Transverse colon (tissue), 4 donors: Measurements from ENCODE around the gene CEPT1. TPM values are rescaled to one million over a fixed set of nuclear protein-coding genes. Genes with fewer than 3 reads are reported as not detected.

Experiments
- DNase-seq: peaks from one replicate; pipeline ENCODE4 v3.0.0-alpha.2; 2019
- H3K27ac ChIP-seq, 4 donors: fragments of 200-600 bp; sonication (generic); 2 replicates each; pipeline ENCODE4 v1.5.1; 2016 to 2018; ENCODE audit warnings: inconsistent platforms in 4 of 4
- H3K27me3 ChIP-seq: fragments of 200-600 bp; sonication (generic); 2 replicates; pipeline ENCODE4 v1.5.1; 2017; ENCODE audit warnings: inconsistent platforms
- H3K36me3 ChIP-seq, 4 donors: fragments of 200-600 bp; sonication (generic); 2 replicates each; pipeline ENCODE4 v1.5.1; 2017 to 2019; ENCODE audit warnings: inconsistent platforms in 4 of 4
- H3K4me1 ChIP-seq, 4 donors: fragments of 200-600 bp; sonication (generic); 2 replicates each; pipeline ENCODE4 v1.5.1; 2017 to 2020; ENCODE audit warnings: inconsistent platforms in 4 of 4
- H3K4me3 ChIP-seq, 4 donors: fragments of 200-600 bp; sonication (generic); 1 replicate in 1 of 4; 2 replicates in 3 of 4; pipeline versions ENCODE4 v1.5.1 to v1.6.1; 2017 to 2019; ENCODE audit warnings: inconsistent platforms in 4 of 4
- H3K9me3 ChIP-seq, 2 donors: fragments of 200-600 bp; sonication (generic); 2 replicates each; pipeline ENCODE4 v1.5.1; 2017 to 2019; ENCODE audit warnings: inconsistent platforms in 2 of 2
- CTCF ChIP-seq, 5 experiments: fragments of 200-600 bp in 3 of 5; fragments of 450-650 bp in 2 of 5; sonication (generic) in 3 of 5; IDR thresholded peaks; 1 replicate in 2 of 5; 2 replicates in 3 of 5; pipeline ENCODE4 v1.5.1; 2016 to 2017; ENCODE audit warnings: antibody characterized with exemption in 5 of 5, inconsistent platforms in 3 of 5, mild to moderate bottlenecking in 2 of 5, moderate library complexity in 1 of 5
- EP300 ChIP-seq: sonication (generic); formaldehyde crosslinking; IDR thresholded peaks from one replicate; pipeline ENCODE4 v1.6.1; 2017; ENCODE audit warnings: antibody characterized with exemption, low read depth
- POLR2A ChIP-seq: fragments of 450-650 bp; IDR thresholded peaks from one replicate; pipeline ENCODE4 v1.6.1; 2016; ENCODE audit warnings: antibody characterized with exemption, mild to moderate bottlenecking, moderate library complexity
- POLR2AphosphoS5 ChIP-seq, 3 donors: sonication (generic); formaldehyde crosslinking; IDR thresholded peaks; one replicate each; pipeline ENCODE4 v1.6.1; 2016; ENCODE audit warnings: antibody characterized with exemption in 3 of 3
- WGBS, 2 donors: methylation state at CpG; one replicate each; pipeline ENCODE4 v1.1.5; 2018; ENCODE audit warnings: low coverage in 1 of 2; 5-methylcytosine and 5-hydroxymethylcytosine counted together
- in situ Hi-C, 4 donors: fragments of 200-750 bp; cut with MboI; loops; one replicate each; pipeline versions ENCODE4 v1.15.0 to v1.15.1; 2017; ENCODE audit warnings: low sequenced_read_pairs in 3 of 4, low pct_ligation_motif_present in 1 of 4, low pct_unique_long_range_greater_than_20kb in 1 of 4
- intact Hi-C: fragments of 100-400 bp; cut with DNase I; formaldehyde crosslinking; loops from one replicate; pipeline ENCODE4 v1.15.1; 2023; ENCODE audit warnings: low total_unique reads
- total RNA-seq, 4 donors: library from RNA; depleted of rRNA; stranded (reverse); fragments of >200 nt; gene quantifications; one replicate each; pipeline ENCODE4 v1.1.0, GENCODE V29; 2016

Gene CEPT1
- total RNA-seq, 4 donors from 2014 or later = 11.2 to 55.6 (median 26.9) TPM

- in situ Hi-C loops = loop anchor here in 1 of 4 donors (25.0 kb wide), 2 partner anchors 403 to 553 kb away; partner anchors contain the start of genes DDX20 and RAP1A
- 29 to 47% methylated on average over 1 of the region's 1 CpG for WGBS, 2 donors
Measured at GRCh38 chr1:111208921-111209320, 68.9 kb downstream of the CEPT1 start.

GRCh38 chr1:111209622-111210021 is 69.6 kb downstream of the CEPT1 start:
- H3K4me3 ChIP-seq = no peak overlapping the region
- TF ChIP-seq POLR2AphosphoS5 (IDR thresholded peaks at IDR 0.05) (no peak), CTCF (IDR thresholded peaks at IDR 0.05) (no peak), EP300 (no peak), POLR2A (no peak)
- H3K27me3 ChIP-seq = no peaks in the 10 kb centered on the region
- H3K27ac ChIP-seq = no peak overlapping the region
- no peaks in the 10 kb centered on the region for H3K9me3 ChIP-seq
- peaks cover 0 to 7% (median 3%) of the 10 kb centered on the region in 4 donors for H3K4me1 ChIP-seq
- intact Hi-C loops = no loop called here
- H3K36me3 ChIP-seq = no peaks in the 10 kb centered on the region
- WGBS, 2 donors = 93 to 94% methylated on average over 2 to 4 of the region's 4 CpGs
- in situ Hi-C loops = loop anchor here in 1 of 4 donors (25.0 kb wide), 2 partner anchors 403 to 553 kb away; partner anchors contain the start of genes DDX20 and RAP1A
- DNase-seq = no peak

More at GRCh38 chr1:111208921-111209320, 68.9 kb downstream of the CEPT1 start:
- Histone ChIP-seq H3K27me3 (no peaks in the 10 kb centered on the region), H3K27ac (no peak overlapping the region), H3K9me3 (no peaks in the 10 kb centered on the region), H3K4me3 (no peak overlapping the region), H3K4me1 (peaks cover 0 to 10% (median 4%) of the 10 kb centered on the region in 4 donors), H3K36me3 (no peaks in the 10 kb centered on the region)
- TF ChIP-seq CTCF (IDR thresholded peaks at IDR 0.05) (no peak), EP300 (no peak), POLR2AphosphoS5 (IDR thresholded peaks at IDR 0.05) (no peak), POLR2A (no peak)
- DNase-seq = no peak
- intact Hi-C loops = no loop called here

- Histone ChIP-seq H3K27ac (no peak overlapping the region), H3K36me3 (no peaks in the 10 kb centered on the region), H3K4me3 (no peak overlapping the region), H3K9me3 (no peaks in the 10 kb centered on the region), H3K4me1 (no peaks in the 10 kb centered on the region), H3K27me3 (no peaks in the 10 kb centered on the region)
- intact Hi-C loops = no loop called here
- DNase-seq = no peak
- TF ChIP-seq POLR2A (no peak), EP300 (no peak), CTCF (IDR thresholded peaks at IDR 0.05) (no peak), POLR2AphosphoS5 (IDR thresholded peaks at IDR 0.05) (no peak)
- WGBS, 2 donors = 100% methylated on average over 1 of the region's 1 CpG
- in situ Hi-C loops = loop anchor here in 1 of 4 donors (25.0 kb wide), 2 partner anchors 400 to 550 kb away; partner anchors contain the start of genes DDX20 and RAP1A
Measured at GRCh38 chr1:111211921-111212320, 71.9 kb downstream of the CEPT1 start.

- Histone ChIP-seq H3K4me1 (no peaks in the 10 kb centered on the region), H3K27ac (no peak overlapping the region), H3K36me3 (no peaks in the 10 kb centered on the region), H3K9me3 (no peaks in the 10 kb centered on the region), H3K4me3 (no peak overlapping the region), H3K27me3 (no peaks in the 10 kb centered on the region)
- intact Hi-C loops = no loop called here
- TF ChIP-seq EP300 (no peak), POLR2A (no peak), POLR2AphosphoS5 (IDR thresholded peaks at IDR 0.05) (no peak), CTCF (IDR thresholded peaks at IDR 0.05) (no peak)
- in situ Hi-C loops = loop anchor here in 1 of 4 donors (25.0 kb wide), 2 partner anchors 400 to 550 kb away; partner anchors contain the start of genes DDX20 and RAP1A
- 80 to 83% methylated on average over 4 to 5 of the region's 5 CpGs for WGBS, 2 donors
- DNase-seq = no peak
Measured at GRCh38 chr1:111212634-111213335, 72.8 kb downstream of the CEPT1 start.
